Choroid plexus epithelial cell (primary cell): ENCODE results near the gene PEX26.
A peak's percentile ranks its signal among the peaks of the same experiment; 100 is the strongest.

ENCODE experiments used
- DNase-seq: peaks from one replicate; pipeline ENCODE4 v3.0.0-alpha.2; 2010; ENCODE audit warnings: low read depth
- H3K4me3 ChIP-seq: 2 replicates; pipeline ENCODE4 v1.5.1; 2011; ENCODE audit warnings: low read depth, mild to moderate bottlenecking, control low read depth, low read length, moderate library complexity
- TF ChIP-seq, protein P1 (sequence below): conservative IDR thresholded peaks from 2 replicates; pipeline ENCODE4 v1.5.1; 2011; ENCODE audit warnings: low read depth, mild to moderate bottlenecking, control low read depth, inconsistent platforms, low read length, moderate library complexity

The PEX26 gene

DNA sequence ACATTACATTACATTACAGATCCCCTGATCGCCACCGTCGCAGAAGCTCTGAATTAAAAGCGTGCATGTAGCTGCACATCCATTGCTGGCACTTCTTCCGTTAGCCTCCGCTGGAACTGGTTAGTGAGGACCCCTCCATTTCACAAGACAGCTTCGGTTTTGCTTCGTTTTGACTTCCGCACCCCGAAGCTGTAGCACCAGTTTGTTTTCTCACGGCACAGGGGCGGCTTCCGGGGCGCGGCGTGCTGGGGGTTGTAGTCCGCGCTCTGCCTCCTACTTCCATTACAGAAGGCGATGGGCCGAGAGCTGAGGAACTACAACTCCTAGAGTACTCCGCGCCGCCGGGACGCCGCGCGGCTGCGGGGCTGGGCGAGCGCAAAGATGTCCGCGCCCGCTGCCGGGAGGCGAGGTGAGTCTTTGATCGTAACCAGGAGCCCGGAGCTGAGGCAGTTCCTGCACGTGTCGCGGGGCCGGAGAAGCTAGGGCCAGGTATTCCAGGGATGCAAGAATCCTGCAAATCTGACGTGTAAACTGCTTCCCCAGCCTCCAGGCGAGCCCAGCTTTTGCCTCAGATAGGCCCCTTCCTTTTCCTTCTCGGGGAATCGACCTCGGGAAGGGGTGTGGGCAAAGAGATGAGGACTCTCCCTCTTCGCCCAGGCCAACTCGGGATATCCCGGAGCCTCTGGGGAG is at the start of gene PEX26:
Gene PEX26, plus strand, starts transcription at position 352 of the 690 bp plus-strand sequence. CDS start 387 bp downstream, outside the sequence.
- TF ChIP-seq, protein P1, sequence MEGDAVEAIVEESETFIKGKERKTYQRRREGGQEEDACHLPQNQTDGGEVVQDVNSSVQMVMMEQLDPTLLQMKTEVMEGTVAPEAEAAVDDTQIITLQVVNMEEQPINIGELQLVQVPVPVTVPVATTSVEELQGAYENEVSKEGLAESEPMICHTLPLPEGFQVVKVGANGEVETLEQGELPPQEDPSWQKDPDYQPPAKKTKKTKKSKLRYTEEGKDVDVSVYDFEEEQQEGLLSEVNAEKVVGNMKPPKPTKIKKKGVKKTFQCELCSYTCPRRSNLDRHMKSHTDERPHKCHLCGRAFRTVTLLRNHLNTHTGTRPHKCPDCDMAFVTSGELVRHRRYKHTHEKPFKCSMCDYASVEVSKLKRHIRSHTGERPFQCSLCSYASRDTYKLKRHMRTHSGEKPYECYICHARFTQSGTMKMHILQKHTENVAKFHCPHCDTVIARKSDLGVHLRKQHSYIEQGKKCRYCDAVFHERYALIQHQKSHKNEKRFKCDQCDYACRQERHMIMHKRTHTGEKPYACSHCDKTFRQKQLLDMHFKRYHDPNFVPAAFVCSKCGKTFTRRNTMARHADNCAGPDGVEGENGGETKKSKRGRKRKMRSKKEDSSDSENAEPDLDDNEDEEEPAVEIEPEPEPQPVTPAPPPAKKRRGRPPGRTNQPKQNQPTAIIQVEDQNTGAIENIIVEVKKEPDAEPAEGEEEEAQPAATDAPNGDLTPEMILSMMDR, result no peak
- peak; percentile 98 for DNase-seq
- H3K4me3 ChIP-seq, result peak within 1 kb of the TSS; percentile 98

DNA sequence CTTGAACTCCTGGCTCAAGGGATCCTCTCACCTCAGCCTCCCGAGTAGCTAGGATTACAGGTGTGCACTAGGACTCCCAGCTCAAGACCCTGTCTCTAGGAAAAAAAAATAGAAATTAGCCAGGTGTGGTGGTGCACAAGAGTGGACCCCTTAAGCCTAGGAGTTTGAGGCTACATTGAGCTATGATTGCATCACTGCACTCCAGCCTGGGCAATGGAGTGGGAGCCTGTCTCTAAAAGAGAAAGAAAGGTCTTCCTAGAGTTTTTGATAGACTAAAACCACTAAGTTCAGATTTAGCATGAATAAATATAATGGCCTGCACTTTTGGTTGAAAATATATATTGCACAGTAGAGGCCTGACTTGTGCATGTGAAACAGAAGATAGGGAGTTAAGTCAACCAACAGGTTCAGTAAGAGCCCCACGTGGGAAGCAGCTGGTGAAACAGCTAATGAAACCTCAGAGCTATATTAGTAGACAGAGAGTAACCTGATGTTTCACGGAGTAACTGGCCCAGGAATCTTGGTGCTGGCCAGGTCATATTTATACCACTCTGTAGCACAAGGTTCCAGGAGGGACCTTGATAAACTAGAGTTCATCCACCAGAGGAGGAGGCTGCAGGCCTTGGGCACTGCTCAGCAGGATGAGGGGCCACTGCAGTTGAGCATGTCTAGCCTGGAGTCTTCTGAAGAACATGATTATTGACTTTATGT is 48.8 kb upstream of the PEX26 start:
- TF ChIP-seq, protein P1, result no peak
- DNase-seq, result no peak
- H3K4me3 ChIP-seq, result no peak overlapping the region

DNA sequence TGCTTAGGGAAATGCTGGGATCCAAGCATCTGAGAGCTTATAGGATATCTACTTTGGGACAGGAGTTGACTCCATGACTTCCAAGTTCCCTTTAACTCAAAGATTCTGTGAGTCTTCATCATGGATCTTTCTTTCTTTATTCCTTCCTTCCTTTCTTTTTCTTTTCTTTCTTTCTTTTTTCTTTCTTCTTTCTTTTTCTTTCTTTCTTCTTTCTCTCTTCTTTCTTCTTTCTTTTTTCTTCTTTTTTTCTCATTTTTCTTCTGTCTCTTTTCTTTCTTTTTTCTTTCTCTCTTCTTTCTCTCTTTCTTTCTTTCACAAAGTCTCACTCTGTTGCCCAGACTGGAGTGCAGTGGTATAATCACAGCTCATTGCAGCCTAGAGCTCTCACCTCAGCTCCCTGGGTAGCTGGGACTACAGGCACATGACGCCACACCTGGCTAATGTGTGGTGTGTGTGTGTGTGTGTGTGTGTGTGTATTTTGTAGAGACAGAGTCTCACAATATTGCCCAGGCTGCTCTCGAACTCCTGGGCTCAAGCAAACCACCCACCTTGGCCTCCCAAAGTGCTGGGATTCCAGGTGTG is 48.0 kb upstream of the PEX26 start:
- DNase-seq, result no peak
- TF ChIP-seq, protein P1, result no peak
- H3K4me3 ChIP-seq, result no peak overlapping the region

DNA sequence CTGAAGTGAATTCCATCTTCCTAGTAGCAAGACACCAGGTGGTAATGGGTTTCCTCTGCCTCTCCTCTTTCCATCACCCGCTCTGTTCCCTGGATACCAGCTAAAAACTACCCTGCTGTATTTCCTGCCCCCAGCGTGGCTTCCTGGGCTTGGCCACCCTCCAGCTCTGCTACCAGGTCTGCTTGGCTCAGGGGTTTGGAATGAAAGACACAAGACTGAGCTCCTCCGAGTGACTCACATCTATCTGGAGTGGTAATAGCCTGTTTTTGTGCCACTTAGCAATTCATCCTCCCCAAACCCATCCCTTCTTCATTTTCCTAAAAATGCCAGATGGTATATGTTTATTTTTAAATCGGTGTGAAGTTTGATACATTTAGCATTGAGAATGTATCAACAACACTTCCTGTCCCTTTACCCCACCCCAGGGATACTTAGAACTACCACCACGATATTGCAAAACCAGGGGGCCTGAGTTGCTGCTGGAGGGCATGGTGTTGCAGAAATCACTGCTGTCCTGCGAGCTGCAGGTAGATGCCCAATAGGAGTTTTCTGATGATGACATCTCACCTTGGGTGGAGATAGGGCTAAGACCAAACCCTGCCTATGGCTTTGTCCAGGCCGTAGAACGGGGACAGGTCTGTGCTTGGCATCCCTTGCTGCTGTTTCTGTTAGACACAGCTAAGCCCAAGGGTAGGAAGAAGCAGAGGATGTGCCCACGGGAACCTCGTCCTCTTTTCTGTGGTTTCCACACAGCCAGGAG is 45.9 kb upstream of the PEX26 start:
- no peak overlapping the region for H3K4me3 ChIP-seq
- TF ChIP-seq, protein P1, result no peak
- DNase-seq, result peak; percentile 92

DNA sequence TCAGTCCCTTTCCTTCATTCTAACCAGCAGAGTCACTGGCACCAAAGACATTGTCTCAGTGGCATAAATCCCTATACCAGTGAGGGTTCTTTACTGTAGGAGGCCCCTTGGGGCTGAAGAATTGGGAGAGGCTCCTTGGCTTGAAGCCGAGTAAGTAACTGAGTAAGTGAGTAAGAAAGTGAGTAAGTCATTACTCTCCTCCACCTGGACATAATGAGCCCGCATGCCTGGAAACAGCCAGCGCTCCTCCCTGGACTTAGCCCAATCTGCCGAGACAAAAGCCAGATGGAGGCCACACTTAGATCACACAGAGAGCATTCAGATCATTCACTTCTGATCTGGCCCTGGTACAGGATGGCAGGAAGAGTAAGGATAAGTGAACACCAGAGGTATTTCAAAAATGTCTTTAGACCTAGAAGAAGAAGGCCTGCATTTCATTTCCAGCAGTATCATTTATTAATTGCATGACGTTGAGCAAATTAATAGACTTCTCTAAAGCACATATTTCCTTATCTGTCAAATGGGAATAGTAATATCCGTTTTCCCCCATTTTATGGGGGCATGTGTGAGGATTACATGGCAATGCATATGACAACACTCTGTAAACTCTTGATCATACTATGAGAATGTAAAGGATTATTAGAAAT is 45.2 kb upstream of the PEX26 start:
- TF ChIP-seq, protein P1, result no peak
- H3K4me3 ChIP-seq, result no peak overlapping the region
- no peak for DNase-seq

DNA sequence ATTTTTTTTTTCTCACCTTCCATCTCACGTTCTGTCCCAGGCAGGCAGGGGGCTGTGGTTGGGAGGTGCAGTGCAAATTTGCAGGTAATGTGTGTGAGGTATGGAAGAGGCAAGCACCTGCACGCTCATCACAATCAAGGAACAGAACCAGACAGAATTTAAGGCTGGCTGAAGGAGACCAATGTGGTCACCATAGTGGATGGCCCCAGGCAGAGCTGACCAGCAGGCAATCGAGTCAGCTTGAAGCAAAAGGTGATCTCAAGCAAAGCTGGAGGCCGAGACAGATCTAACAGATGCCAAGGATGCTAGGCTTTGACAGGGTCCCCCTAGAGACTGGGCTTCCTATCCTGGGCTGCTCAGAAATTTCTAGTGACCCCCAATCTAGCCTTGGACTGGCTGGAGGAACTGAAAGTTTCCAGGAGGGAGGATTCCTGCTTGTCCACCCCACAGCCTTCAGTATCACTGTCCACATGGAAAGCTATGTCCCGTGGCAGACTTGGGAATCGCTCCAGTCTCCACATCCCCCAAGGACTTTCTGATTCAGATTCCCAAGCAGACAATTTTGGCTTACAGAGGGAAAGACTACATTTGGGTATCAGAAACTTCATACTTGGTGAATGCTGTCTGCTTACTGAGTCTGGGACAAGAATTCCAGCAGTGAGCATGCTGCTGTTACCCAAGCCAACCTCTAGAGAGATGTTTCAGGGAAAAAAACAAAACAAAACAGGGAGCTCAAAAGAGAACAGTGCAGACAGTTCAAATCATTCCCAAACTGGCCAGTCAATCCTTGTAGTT is 44.4 kb upstream of the PEX26 start:
- TF ChIP-seq, protein P1, result peak; percentile 12
- H3K4me3 ChIP-seq, result no peak overlapping the region
- peak; percentile 49 for DNase-seq
